HG03060 (cell line): ENCODE data around the gene WDR41.
"Not testable (repeated sequence)": the region's sequence is repeated elsewhere in the genome, so short reads cannot be mapped to it uniquely, and the experiment has no call there.

Source experiments
- ATAC-seq: cut with Tn5 transposase; IDR thresholded peaks from one replicate; pipeline ENCODE4 v1.9.1; 2021; ENCODE audit warnings: low read depth, moderate number of reproducible peaks; ENCODE audit not compliant: unreplicated experiment

The WDR41 gene

GRCh38 chr5:77491783-77492652 is at the start of gene WDR41:
WDR41 (minus strand) TSS chr5:77492316; CDS start chr5:77492220, 96 bp downstream.
- peak; percentile 81 for ATAC-seq

GRCh38 chr5:77531297-77531696 is 39.2 kb upstream of the WDR41 start:
- no peak for ATAC-seq

GRCh38 chr5:77518304-77518703 is 26.2 kb upstream of the WDR41 start:
- no peak for ATAC-seq

GRCh38 chr5:77514457-77514856 is 22.3 kb upstream of the WDR41 start:
- ATAC-seq: no peak

GRCh38 chr5:77513321-77513720 is 21.2 kb upstream of the WDR41 start:
- ATAC-seq: no peak

GRCh38 chr5:77501132-77501531 is 9.0 kb upstream of the WDR41 start:
- ATAC-seq: not testable (repeated sequence)

- ATAC-seq: no peak
These were observed 7.9 kb upstream of the WDR41 start for GRCh38 chr5:77499973-77500372.

GRCh38 chr5:77499441-77499840 is 7.3 kb upstream of the WDR41 start:
- ATAC-seq: no peak

GRCh38 chr5:77498952-77499351 is 6.8 kb upstream of the WDR41 start:
- no peak for ATAC-seq

GRCh38 chr5:77494935-77495334 is 2.8 kb upstream of the WDR41 start:
- ATAC-seq: no peak

GRCh38 chr5:77492653-77493000 is 511 bp upstream of the WDR41 start:
- no peak for ATAC-seq

- not testable (repeated sequence) for ATAC-seq
These were observed 1.3 kb downstream of the WDR41 start for GRCh38 chr5:77490741-77491344.

- ATAC-seq: no peak
These were observed 5.7 kb downstream of the WDR41 start for GRCh38 chr5:77486344-77486962.

- ATAC-seq: no peak
These were observed 8.4 kb downstream of the WDR41 start for GRCh38 chr5:77483682-77484081.

GRCh38 chr5:77475041-77475440 is 17.1 kb downstream of the WDR41 start:
- ATAC-seq: not testable (repeated sequence)

- not testable (repeated sequence) for ATAC-seq
These were observed 23.2 kb downstream of the WDR41 start for GRCh38 chr5:77468875-77469274.

GRCh38 chr5:77463905-77464304 is 28.2 kb downstream of the WDR41 start:
- ATAC-seq: no peak

- ATAC-seq: no peak
These were observed 30.8 kb downstream of the WDR41 start for GRCh38 chr5:77461287-77461686.

GRCh38 chr5:77454123-77454522 is 38.0 kb downstream of the WDR41 start:
- ATAC-seq: no peak

- ATAC-seq: no peak
These were observed 39.8 kb downstream of the WDR41 start for GRCh38 chr5:77452351-77452750.

- no peak for ATAC-seq
These were observed 42.1 kb downstream of the WDR41 start for GRCh38 chr5:77449981-77450380.

- no peak for ATAC-seq
These were observed 42.8 kb downstream of the WDR41 start for GRCh38 chr5:77449277-77449676.
